NOMO-1 (cell line): ENCODE measurements around the gene BLACAT1.

Source experiments
- DNase-seq, 2 experiments: peaks; one replicate each; lab custom pipeline; 2025; ENCODE audit not compliant: unreplicated experiment in 2 of 2; lab: John Stamatoyannopoulos, UW

Gene BLACAT1

DNA sequence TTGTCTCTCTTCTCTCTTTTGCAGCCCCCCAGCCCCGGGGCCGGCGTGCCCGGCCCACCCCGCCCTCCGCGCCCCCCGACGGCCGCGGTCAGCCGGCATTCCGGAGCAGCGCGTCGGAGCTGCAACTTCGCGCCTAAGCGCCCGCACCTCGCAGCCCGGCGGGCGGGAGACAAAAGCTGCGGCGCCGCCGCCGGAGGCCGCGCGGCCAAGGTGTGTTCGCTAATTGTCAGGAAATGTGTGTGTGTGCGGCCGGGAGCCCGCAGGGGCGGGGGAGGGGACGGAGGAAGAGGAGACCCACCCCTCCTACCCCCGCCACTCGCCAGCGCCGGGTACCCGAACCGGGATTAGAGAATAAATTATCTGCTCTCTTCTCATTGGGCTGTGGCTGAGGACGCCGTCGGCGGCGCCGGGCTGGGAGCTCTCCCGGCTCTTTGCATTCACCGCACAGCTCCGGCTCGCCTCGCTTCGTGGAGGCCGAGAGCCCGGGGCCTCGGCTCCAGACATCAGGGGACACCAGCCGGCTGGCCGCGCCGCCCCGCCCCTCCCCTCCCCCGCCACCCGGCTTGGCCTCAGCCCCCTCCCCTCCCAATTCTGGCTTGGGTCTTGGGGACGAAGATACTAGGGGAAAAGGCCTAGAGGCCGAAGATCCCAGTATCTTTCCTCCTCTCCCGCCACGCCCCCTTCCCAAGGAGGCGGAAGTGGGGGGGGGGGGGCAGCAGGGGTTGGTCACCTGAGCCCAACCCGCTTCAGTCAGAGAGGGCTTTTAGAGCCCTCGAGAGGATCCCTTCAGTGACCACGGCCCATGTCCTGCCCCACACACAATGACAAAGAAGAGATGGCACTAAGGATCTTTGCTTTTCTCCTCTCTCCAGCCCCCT is 1.3 kb upstream of the BLACAT1 start:
- no peak for DNase-seq

DNA sequence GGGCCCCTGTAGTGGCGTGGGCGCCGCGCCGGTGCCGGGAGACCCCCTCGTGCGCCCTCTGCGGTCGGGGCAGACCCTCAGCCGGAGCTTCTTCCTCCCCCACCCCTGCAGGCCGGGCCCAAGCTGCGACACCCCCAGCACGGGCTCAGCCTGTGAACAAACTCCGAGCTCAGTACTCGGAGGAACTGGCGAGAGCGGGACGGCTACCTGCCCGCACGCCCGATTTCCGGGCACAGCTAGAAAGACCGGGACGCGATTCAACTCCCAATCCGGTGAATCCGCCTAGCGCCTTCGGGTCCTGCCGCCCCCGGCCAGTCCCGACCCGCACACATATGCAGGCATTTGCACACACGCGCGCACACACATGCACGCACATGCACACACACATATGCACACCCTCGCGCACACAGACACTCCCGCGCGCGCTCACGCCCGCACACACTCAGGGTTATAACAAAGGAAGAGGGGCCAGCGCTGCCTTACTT is 580 bp upstream of the BLACAT1 start:
- DNase-seq = no peak

DNA sequence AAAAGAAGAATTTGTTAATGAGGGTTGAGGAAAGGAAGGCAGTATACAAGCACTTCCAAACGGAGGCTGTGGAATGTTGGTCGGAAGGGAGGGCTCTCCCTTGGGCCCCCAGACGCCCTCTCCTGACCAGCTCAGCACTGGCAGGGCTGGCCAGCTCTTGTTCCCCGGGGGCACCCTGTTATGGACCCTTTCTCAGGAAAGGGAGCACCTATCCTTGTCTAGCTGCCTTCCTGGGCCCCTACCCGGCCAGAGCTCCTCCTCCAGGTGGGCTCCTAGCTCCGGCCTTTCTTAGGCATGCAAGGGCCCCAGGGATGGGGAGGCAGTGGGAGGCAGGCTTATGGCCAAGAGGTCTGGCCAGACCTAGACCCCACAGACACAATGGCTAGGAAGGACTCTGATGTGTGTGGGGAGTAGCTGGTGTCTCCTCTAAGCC is 926 bp downstream of the BLACAT1 start:
- DNase-seq = no peak

DNA sequence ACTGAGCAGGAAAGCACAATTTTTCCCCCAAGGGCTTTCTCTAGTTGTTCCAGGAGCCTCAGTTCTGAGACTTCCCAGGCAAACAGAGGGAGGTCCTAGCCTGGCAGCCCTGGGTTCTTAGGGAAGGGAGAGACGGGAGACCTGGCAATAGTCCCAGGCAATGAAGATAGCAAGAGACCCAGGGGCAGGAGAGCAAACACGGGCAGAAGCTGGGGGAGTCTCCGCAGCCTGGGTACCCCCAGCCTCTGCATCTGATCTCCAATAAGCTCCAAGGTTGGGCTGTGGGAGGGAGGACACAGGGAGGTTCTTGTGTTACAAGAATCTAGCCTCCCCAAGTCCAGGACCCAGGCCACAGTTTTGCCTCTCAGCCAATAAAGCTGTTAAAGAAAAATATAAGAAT is 2.4 kb downstream of the BLACAT1 start:
- DNase-seq = no peak

DNA sequence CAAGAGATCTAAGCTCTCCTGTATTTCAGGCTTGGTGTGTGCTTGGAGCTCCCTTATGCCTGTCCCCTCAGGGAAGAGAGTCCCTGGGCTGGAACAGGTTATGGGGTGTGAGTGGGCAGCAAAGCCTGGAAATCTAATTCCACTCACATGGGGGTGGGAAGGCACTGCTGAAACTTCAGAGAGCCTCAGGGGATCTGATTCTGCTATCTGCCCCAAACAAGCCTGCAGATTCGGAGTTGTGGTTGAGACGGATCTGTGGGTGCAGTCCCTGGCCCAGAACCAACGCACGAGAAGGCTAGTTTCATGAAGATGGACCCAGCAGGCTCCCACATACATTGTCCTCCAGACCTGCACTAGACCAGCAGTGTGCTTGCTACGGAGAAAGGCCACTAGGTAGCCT is 2.9 kb downstream of the BLACAT1 start:
- no peak for DNase-seq

DNA sequence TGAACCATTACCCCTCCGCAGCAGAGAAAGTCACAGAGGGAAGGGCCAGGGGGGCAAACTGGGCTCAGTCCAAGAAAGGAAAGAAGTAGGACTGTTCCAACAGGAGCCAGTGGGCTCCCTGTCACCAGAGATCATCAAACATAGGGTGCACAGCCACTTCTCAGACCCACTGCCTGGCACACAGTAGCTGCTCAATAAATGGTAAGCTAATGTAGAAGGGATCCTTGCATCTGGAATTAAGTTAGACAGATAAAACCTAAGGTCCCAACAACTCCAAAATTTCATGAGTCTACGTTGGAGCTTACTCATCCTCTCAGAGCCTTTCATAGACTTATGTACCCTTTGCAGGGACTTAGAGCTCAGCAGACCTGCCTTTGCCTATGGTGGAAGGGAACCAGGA is 3.5 kb downstream of the BLACAT1 start:
- DNase-seq = no peak

DNA sequence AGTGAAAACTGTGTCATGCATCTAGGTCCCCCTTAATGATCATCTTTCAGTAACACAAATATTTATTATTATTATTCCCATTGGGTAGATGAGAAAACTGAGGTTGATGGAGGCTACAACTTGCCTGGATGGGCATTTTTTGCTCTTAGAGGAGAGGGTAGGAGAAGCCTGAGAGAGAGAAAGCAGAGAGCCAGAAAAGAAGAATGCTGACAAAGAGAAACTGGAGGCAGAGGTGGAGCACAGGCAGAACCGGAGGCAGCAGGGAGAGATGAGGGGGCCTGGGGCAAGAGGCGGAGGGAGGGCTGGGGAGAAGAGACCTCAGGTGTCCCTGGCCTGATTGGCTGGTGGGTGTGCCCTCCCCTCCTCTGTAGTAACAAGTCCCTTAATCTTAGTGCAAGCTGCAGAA is 4.1 kb downstream of the BLACAT1 start:
- DNase-seq = no peak

DNA sequence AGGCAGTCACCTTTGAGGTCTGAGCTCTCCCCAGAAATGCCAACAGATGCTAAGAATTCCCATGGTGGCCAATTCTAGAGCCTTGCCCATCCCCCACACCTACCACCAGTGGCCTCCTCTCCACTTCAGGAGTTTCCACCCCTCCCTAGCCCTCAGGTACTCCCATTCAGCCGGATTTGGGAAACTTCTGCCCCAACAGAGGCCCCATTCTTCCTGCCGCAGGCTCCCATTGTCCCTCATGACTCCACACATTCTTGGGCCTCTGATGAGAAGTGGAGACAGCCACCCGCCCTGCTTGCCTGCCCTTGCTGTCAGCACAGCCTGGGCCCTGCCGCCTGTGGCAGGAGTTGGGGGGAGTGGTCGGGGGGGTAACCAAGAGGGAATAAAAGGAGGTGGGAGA is 4.6 kb downstream of the BLACAT1 start:
- no peak for DNase-seq

DNA sequence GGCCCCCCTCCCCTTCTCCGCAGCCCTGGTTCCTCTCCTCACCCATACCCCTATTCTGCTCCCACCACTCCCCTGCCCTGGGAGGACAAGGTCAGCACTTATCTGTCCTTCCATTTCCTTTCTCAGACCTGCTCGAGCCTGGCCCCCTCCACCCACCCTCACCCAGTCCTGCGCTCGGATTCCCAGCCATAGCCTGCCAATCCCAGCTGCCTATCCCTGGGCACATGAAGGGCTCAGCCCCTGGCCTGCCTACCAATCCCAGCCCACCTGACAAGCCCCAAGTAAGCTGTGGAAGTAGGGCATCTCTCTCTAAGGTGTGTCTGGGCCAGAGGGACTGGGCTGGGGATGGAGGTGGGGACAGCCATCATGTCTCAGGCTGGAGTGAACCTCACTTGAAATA is 5.4 kb downstream of the BLACAT1 start:
- DNase-seq = no peak

DNA sequence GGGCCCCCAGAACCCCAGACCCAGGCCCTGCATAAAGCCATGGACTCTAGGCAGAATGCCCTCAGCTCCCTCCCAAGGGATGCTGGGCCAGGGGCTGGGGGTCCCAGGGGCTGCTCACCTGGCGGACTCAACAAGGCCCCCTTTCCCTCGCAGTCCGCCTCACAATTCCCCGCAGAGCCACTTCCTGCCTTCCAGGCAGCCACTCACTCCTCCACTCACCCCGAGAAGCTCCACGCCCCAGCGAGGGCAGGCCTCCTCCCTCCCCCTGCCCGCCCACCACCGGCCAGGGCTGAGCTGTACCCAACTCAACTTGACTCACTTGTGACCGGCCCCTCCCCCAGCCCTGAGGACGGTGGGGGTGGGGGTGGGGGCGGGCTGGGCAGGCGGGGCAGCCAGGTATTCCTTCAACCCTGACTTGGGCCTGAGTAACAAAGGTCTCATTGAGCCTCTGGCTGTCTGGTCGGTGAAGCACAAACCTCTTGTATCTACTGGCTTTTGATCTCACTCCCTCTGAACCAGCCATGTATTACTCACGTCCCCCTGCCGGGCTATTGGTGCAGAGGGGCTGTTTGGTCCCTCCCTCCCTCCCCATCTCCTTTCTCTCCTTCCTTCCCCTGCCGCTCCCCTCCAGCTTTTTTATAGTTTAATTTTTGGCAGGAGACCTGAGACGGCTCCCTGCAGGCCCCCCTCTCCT is 5.9 kb downstream of the BLACAT1 start:
- DNase-seq = no peak

DNA sequence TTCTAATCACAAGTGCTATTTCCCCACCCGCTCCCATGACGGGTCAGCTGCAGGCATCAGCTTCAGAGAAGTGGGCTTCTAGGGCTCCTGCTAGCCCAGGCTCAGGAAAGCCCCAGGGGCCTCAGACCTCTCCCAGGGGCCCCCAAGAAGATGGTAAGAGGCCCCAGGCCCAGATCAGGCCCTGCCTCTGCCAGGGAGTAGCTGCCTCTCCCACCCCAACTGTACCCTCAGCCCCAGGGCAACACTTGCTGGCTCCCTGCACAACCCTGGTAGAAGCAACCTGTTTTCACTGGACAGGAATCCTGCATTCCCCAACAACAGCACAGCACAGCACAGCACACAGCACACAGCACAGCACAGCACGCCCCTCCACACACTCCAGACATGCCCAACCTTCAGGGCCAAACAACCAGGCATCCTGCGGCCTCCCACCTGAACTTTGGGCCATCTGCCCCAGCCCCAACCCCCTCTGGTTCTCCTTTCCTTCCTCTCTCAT is 6.5 kb downstream of the BLACAT1 start:
- no peak for DNase-seq

DNA sequence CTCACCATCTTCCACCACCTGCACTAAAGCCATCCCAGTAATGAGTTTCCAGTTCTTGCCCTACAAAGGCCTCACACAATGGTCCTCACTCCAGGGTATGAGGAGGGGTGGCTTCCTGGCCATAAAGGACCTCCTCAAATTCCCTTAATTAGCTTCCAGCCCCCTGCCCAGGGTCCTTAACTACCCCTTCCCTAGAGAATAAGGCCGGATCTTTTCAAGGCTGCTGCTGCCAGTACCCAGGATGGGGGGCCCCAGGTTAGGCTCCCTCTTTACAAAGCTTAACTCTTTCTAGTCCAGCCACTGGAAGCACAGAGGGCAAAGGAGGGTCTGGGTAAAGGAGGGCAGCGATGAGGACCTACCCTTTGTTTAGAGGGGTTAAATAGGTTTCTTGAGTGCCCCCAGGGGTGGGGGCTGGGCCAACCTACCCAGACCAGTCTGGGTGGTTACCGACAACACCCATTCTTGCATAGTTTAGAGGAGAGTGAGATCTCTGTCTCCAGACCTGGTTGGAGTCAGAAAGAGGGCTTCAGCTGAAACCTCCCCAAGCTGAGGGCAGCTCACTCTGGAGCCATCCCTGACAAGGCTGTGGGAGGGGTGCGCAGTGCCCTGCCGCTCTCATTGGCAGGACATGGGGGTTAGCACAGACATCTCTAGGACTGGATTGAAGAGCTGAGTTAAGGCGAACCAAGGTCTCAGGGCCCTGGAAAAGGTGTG is 7.1 kb downstream of the BLACAT1 start:
- DNase-seq = no peak

DNA sequence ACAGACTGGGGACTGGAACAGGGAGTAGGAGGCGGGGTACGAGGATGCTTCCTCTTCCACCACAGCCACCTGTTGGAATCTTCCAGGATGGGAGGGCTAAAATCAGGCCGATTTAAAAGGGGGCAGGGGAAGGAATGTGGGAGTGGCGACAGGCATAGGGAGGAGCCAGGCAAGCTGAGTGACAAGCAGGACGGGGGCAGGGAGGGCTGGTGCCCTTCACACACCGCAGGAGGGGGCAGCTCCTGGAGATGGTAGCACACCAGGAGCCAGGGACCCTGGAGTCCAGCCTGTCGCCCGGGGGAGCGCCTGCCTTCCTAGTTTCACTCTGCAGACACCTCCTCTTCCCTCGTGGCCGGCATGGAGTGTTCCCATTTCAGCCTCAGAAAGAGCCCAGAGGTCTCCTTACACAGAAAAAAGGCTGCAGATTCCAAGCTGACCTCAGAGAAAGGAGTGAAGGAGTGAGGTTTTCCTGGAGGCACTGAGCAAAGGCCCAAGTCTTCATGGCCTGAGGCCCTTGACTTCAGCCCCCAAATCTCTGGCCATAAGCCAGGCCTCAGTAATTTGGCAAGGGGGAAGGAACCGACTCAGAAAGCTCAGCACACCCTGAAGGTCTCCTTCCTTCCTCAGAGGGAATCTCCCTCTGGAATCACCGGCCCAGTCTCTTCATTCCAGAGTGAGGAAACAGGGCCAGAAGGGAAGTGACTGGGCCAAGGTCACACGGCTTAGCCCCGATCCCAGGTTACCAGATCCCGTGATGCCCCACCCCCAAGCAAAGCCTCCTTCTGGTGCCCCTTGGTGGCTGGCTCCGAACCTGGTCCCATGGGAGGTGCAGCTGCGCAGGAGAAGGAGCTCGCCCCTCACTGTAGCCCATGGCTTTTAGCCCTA is 8.1 kb downstream of the BLACAT1 start:
- no peak for DNase-seq

DNA sequence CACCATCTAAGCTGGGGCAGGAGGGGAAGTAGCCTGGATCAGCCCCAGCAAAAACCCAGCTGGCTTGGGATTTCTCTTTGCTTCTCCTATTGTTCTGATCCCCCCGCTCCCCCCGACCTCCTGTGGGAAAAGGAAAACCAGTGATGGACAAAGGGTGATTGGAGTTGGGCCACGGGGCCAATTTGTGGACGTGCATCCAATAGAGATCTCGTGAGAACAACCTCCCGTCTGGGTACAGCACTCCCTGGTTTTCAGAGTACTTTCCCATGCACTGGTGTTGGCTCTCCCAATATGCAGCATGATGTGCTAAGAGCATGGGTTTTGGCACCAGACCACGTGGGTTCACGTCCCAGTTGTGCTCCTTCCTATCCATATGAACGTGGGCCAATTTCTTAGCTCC is 9.0 kb downstream of the BLACAT1 start:
- DNase-seq = no peak

DNA sequence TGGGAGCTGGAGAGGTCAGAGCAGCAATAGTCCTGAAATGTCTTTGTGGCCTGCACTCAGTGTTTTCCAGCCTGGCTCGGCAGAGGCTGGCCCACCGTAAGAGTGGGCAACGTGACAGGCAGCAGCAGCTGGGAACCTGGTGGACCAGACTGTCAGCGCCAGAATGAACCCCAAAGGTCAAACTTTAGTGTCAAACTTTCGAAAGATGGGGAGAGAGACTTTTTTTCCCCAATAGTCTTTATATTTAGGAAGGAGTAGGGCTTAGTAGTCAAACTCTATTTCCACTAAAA is 10.3 kb downstream of the BLACAT1 start:
- DNase-seq = no peak

DNA sequence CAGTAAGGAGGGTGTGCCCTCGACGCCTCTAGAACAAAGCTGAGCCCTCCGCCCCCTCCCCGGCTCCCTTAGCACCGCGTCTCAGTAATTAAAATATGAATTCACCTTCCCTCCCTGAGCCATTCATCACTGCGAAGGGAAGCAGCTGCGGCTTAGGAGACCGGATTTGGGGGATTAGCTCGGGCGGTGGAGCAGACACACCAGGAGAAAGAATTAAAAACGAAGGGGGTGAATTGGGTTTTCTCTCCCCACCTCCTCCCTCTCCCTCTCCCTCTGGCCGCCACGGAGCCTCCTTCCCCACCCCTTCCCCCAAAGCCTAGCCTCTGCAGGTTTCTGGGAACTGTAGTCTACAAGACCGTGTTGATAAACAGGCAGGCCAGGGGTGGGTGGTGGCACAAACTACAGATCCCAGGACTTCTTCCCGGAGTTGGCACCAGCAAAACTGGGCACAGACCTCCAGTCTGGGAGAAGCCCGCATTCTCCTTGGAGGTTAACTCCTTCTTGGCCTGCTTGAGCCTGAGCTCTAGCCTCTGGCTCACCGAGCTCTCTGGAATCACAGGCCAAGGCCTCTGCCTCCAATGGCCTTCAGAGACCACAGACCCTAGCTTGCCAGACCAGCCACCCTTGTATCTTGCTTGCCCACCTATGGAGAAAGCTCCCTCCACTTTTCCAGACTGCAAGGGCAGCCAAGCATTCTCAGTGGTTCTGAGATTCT is 10.8 kb downstream of the BLACAT1 start:
- no peak for DNase-seq

DNA sequence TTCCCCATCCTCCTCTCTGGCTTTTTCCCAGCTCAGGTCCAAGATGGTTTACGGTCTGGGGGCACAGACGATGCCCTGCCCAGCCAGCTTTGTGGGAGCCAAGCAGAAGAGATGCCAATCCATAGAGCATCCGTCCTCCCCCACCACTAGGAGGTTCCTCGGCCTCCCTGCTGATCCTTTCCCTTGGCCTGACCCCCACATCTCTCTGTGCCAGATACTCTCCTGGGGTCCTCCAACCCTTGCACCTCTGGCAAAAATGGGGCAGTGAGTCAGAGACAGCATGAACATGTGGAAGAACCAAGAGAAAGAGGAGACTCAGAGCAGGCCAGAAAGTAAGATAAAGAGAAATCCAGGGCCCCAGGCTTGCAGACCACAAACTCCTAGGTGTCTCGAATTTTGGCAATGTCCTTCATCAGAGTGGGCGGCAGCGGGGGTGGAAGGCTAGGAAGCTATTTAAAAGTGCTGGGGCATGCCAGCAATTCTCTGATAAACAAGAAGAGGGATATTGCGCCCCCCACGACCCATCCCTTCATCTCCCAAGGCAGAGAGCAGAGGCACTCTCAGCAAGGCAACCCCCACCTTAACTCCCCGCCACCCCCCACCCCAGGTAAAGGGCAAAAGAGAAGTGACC is 11.4 kb downstream of the BLACAT1 start:
- DNase-seq = no peak

DNA sequence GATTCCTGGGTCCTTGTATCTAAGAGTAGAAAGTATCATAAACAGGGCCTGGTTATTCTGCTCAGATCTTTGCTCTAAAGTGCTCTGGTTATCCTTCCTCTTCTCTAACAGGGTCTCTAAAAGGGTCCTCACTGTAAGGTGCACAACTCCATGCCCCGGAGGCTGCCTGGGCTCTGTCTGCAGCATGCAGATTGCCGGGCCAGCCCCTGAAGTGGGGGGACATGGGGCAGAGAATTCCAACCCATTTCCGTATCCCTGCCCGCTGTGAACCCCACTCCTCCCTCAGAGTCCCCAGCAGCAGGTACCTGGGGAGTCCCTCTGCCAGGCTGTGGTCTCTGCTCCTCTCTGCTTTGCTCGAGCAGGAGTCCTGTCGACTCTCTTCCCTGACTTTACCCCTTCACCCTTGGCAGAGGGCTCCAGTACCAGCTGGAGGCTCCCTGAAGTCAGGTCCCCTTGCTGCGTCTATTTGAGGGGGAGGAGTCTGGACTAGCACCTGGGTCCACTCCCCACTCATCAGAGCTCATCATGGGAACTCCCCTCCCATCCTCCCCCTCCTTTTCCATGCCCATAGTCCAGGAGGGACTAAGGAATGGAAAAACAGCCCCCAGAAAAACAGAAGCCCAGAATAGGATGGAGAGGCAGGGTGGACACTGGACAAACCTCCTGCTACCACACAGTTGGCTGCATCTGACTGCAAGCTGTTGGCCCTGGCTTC is 12.1 kb downstream of the BLACAT1 start:
- no peak for DNase-seq
